ENCODE results near the gene ZNF276.

The ZNF276 gene

GRCh38 chr16:89785523-89786155, 64.3 kb downstream of the ZNF276 start:
- no peak for DNase-seq

- no peak for DNase-seq
Measured at GRCh38 chr16:89786474-89787364, 65.4 kb downstream of the ZNF276 start.

- no peak for DNase-seq
Measured at GRCh38 chr16:89787365-89787805, 66.0 kb downstream of the ZNF276 start.
